ENCODE data around the gene ZSWIM1. TPM values are rescaled to one million over a fixed set of nuclear protein-coding genes. Genes with fewer than 3 reads are reported as not detected.

The ZSWIM1 gene
- total and polyA plus RNA-seq, 2 of the 13 experiments (the other 11 are each of a cell fraction or from before 2014, with no cell fraction given), result 9.5 to 11.7 TPM

DNA sequence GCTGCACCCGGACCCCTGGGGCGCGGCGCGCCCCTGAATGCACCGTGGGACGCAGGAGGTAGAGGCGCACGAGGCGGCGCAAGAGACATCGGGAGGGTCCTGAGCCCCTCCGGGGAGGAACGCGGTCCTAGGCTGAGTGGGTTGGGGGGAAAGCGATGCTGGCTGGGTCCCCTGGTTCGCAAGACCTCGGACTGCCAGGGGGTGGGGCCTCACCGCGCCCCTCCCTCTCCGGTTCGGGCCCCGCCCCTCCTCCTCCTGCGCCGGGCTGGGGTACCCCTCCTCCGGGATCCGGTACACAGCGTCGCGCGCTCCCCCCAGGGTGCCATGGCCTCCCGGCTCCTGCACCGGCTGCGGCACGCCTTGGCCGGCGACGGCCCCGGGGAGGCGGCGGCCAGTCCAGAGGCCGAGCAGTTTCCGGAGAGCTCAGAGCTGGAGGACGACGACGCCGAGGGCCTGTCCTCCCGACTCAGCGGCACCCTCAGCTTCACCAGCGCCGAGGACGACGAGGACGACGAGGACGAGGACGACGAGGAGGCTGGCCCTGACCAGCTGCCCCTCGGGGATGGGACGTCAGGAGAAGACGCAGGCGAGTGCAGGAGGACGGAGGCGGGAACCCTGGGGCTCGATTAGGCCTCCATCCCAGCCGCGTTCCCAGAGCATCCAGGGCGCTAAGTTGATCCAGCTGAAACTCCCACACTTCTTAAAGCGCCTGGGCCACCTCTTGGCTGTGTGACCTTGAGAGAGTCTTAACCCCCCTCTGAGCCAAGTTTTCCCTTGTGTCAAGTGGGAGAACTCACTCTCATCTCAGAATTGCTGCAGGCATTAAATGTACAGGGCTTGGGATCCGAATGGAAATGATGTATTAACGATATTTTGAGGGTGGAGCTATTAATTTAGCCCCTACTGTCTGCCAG lies 46.9 kb upstream of the ZSWIM1 start (continued):
- no peak; the same call in 1 of the 2 replicates for TF ChIP-seq CEBPG (CRISPR knock-in tag; IDR thresholded peaks at IDR 0.05)
- TF ChIP-seq PPARG (CRISPR knock-in tag; conservative IDR thresholded peaks at IDR 0.05), result no peak
- TF ChIP-seq, protein P1, sequence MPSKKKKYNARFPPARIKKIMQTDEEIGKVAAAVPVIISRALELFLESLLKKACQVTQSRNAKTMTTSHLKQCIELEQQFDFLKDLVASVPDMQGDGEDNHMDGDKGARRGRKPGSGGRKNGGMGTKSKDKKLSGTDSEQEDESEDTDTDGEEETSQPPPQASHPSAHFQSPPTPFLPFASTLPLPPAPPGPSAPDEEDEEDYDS (CRISPR knock-in tag; IDR thresholded peaks at IDR 0.05), result peak; percentile 45
- peak; percentile 52; the same call in 1 of the 2 replicates for TF ChIP-seq NR1H2 (CRISPR knock-in tag; IDR thresholded peaks at IDR 0.05; ENCODE audit: borderline replicate concordance, low read depth)
- TF ChIP-seq PRPF4 (IDR thresholded peaks at IDR 0.05; ENCODE audit: low read depth, low read length, poor library complexity, severe bottlenecking), result no peak
- peak; percentile 17; the same call in 1 of the 2 replicates for TF ChIP-seq CHCHD3 (CRISPR knock-in tag; IDR thresholded peaks at IDR 0.05)
- TF ChIP-seq TOE1 (CRISPR knock-in tag; IDR thresholded peaks at IDR 0.05), result no peak
- TF ChIP-seq, protein P2, sequence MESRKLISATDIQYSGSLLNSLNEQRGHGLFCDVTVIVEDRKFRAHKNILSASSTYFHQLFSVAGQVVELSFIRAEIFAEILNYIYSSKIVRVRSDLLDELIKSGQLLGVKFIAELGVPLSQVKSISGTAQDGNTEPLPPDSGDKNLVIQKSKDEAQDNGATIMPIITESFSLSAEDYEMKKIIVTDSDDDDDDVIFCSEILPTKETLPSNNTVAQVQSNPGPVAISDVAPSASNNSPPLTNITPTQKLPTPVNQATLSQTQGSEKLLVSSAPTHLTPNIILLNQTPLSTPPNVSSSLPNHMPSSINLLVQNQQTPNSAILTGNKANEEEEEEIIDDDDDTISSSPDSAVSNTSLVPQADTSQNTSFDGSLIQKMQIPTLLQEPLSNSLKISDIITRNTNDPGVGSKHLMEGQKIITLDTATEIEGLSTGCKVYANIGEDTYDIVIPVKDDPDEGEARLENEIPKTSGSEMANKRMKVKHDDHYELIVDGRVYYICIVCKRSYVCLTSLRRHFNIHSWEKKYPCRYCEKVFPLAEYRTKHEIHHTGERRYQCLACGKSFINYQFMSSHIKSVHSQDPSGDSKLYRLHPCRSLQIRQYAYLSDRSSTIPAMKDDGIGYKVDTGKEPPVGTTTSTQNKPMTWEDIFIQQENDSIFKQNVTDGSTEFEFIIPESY (CRISPR knock-in tag; IDR thresholded peaks at IDR 0.05), result peak; percentile 90
- no peak; the same call in 1 of the 2 replicates for TF ChIP-seq ZZZ3 (CRISPR knock-in tag; IDR thresholded peaks at IDR 0.05; ENCODE audit: borderline replicate concordance)
- no peak for TF ChIP-seq RELA (CRISPR knock-in tag; IDR thresholded peaks at IDR 0.05)
- no peak for TF ChIP-seq HNRNPUL1 (IDR thresholded peaks at IDR 0.05; ENCODE audit: low read depth, low read length)
- no peak for TF ChIP-seq ZNF569 (CRISPR knock-in tag; IDR thresholded peaks at IDR 0.05; ENCODE audit: borderline replicate concordance)
- TF ChIP-seq ZNF337 (CRISPR knock-in tag; IDR thresholded peaks at IDR 0.05; ENCODE audit: borderline replicate concordance, low read depth), result no peak
- no peak; the same call in 1 of the 2 replicates for TF ChIP-seq CBX5 (CRISPR knock-in tag; IDR thresholded peaks at IDR 0.05; ENCODE audit: borderline replicate concordance)
- no peak for TF ChIP-seq MEF2D (CRISPR knock-in tag; IDR thresholded peaks at IDR 0.05)
- TF ChIP-seq, protein P3, sequence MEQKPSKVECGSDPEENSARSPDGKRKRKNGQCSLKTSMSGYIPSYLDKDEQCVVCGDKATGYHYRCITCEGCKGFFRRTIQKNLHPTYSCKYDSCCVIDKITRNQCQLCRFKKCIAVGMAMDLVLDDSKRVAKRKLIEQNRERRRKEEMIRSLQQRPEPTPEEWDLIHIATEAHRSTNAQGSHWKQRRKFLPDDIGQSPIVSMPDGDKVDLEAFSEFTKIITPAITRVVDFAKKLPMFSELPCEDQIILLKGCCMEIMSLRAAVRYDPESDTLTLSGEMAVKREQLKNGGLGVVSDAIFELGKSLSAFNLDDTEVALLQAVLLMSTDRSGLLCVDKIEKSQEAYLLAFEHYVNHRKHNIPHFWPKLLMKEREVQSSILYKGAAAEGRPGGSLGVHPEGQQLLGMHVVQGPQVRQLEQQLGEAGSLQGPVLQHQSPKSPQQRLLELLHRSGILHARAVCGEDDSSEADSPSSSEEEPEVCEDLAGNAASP (CRISPR knock-in tag; IDR thresholded peaks at IDR 0.05; ENCODE audit: borderline replicate concordance), result 0 out of 2 replicates have a peak, but pooled peaks have one; percentile 31
- TF ChIP-seq NFKBIZ (CRISPR knock-in tag; IDR thresholded peaks at IDR 0.05), result 0 out of 2 replicates have a peak, but pooled peaks have one; percentile 25
- TF ChIP-seq, protein P4, sequence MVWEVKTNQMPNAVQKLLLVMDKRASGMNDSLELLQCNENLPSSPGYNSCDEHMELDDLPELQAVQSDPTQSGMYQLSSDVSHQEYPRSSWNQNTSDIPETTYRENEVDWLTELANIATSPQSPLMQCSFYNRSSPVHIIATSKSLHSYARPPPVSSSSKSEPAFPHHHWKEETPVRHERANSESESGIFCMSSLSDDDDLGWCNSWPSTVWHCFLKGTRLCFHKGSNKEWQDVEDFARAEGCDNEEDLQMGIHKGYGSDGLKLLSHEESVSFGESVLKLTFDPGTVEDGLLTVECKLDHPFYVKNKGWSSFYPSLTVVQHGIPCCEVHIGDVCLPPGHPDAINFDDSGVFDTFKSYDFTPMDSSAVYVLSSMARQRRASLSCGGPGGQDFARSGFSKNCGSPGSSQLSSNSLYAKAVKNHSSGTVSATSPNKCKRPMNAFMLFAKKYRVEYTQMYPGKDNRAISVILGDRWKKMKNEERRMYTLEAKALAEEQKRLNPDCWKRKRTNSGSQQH (CRISPR knock-in tag; IDR thresholded peaks at IDR 0.05; ENCODE audit: low read depth), result no peak
- TF ChIP-seq ZNF674 (CRISPR knock-in tag; IDR thresholded peaks at IDR 0.05; ENCODE audit: low read depth), result peak; percentile 92; the same call in 1 of the 2 replicates
- peak; percentile 26; the same call in 1 of the 2 replicates for TF ChIP-seq ARNT2 (CRISPR knock-in tag; IDR thresholded peaks at IDR 0.05; ENCODE audit: low read depth)
- TF ChIP-seq CREM (IDR thresholded peaks at IDR 0.05), result no peak
- TF ChIP-seq CREM (CRISPR knock-in tag; IDR thresholded peaks at IDR 0.05), result no peak
